HG02623 (cell line): ENCODE results near the gene FOXD2.
A peak's percentile ranks its signal among the peaks of the same experiment; 100 is the strongest.

Experiments
- ATAC-seq: cut with Tn5 transposase; IDR thresholded peaks from one replicate; pipeline ENCODE4 v1.9.1; 2021; ENCODE audit warnings: moderate library complexity; ENCODE audit not compliant: unreplicated experiment

The FOXD2 gene

DNA sequence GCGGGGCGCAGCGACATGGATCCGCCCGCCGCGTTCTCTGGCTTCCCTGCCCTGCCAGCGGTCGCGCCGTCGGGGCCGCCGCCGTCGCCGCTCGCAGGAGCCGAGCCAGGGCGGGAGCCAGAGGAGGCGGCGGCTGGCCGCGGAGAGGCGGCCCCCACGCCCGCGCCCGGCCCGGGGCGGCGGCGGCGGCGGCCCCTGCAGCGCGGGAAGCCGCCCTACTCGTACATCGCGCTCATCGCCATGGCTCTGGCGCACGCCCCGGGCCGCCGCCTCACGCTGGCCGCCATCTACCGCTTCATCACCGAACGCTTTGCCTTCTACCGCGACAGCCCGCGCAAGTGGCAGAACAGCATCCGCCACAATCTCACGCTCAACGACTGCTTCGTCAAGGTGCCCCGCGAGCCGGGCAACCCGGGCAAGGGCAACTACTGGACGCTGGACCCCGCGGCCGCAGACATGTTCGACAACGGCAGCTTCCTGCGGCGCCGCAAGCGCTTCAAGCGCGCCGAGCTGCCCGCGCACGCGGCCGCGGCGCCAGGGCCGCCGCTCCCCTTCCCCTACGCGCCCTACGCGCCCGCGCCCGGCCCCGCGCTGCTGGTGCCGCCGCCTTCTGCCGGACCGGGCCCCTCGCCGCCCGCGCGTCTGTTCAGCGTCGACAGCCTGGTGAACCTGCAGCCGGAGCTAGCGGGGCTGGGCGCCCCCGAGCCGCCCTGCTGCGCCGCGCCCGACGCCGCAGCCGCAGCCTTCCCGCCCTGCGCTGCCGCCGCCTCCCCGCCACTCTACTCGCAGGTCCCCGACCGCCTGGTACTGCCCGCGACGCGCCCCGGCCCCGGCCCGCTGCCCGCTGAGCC lies 21.3 kb upstream of the FOXD2 start:
- ATAC-seq, result no peak

DNA sequence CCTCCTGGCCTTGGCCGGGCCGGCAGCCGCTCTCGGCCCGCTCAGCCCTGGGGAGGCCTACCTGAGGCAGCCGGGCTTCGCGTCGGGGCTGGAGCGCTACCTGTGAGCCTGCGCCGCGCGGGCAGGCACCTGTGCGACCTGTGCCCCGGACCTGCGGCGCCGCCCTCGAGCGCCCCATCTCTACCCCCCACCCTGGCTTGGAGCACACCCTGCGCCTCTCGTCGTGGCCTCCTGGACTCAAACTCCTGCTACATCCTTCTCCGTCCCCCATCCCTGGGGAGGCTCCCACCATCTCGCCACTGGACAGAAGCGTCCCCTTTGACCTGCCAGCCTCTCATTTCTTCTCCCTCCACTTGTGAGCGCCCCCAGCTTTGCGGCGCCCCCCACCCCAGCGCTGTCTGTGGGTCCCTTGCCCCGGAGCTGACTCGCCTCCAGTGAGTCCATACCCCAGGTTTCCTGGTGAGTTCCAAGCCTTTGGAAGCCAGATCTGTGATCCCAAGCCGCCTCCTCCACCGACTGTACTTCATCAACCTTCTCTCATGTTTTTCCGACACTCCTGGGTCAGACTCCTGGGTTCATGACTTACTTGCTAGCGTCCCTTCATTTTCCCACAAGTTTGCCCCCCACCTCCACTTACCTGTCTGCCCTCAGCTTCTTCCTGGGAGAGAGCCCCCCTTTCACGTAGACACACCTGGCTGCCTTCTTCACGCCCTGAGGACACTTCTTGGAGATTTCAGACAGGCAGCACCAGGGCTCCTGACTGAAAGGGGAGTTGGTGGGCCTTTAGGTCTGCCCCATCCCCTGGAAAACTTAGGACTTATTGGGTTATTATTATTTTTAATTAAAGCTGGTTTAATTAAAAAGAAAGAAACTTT lies 20.4 kb upstream of the FOXD2 start:
- no peak for ATAC-seq

DNA sequence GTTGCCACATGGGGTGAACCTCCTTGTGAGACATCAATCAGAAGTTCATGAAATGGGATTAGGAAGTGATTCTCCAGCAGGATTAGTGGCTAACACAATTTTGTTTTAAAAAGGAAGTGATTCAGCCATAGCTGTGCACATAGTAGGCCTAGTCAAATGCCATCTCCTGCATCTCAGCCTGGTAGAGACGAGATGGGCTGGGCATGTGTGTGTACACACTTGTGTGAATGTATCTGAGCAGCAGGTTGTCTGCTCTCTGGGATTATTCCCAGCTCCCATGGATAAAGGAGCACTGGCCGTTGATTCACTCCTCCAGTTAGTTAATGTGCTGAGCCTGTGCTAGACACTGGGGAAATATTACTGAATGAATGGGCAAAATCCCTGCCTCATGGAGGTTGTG lies 19.7 kb upstream of the FOXD2 start:
- ATAC-seq, result no peak

DNA sequence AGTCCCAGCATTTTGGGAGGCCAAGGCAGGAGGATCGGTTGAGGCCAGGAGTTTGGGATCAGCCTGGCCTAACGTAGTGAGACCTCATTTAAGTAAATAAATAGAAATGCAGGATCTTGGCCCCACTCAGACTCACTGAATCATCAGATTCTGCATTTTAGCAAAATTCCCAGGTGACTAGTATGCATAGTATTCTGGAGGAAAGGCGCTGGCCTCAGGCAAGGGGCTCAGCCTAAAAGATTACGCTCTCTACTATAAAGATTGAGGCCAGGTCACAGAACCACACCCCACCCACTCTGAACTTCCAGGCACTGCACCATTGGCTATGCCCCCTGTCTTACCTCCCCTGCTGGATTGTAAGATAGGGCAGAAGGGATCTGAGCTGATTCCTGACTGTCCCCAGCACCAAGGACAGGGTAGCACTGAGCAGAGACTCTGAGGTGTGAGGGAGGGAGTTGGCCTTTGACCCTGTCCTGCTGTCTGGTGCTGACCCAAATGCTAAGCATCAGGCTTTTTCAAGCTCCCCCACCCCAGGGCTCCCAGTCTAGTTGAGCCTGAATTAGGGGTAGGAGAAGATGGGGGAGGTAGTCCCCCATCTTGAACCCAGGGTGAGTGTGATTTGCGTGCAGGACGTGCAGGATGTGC lies 19.0 kb upstream of the FOXD2 start:
- ATAC-seq, result no peak

DNA sequence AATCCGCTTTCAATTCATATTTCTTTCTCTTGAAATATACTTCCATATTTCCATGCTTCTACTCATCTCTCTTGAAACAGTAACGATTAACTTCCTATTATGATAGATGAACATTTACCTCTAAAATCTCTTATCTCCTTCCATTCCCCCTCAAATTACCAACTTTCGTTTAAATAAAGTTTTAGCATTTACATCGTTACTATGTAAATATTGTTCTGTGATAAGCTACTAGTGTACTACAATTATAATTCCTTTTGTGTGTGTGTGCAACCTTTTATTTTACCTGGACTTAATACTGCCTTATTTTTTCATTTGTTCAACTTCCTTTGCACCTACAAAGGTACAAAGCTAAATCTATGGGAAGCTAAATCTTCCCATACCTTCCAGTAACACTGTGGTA lies 17.3 kb upstream of the FOXD2 start:
- ATAC-seq, result no peak

DNA sequence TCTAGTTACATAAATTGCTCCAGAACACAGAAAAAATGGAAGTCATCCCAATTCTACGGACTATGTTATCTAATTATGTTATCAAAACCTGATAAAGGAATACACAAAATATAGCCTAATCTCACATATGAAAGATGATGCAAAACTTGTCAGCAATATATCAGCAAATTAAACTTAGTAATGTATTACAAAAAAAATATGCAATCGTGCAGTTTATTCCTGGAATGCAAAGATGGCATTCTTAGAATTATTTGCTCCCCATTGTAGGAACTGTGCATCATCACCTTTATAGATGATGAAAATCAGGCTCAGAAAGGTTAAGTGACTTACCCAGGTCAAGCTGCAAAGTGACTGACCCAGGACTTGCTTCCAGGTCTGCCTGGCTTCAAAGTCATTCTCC lies 14.0 kb upstream of the FOXD2 start:
- ATAC-seq, result no peak

DNA sequence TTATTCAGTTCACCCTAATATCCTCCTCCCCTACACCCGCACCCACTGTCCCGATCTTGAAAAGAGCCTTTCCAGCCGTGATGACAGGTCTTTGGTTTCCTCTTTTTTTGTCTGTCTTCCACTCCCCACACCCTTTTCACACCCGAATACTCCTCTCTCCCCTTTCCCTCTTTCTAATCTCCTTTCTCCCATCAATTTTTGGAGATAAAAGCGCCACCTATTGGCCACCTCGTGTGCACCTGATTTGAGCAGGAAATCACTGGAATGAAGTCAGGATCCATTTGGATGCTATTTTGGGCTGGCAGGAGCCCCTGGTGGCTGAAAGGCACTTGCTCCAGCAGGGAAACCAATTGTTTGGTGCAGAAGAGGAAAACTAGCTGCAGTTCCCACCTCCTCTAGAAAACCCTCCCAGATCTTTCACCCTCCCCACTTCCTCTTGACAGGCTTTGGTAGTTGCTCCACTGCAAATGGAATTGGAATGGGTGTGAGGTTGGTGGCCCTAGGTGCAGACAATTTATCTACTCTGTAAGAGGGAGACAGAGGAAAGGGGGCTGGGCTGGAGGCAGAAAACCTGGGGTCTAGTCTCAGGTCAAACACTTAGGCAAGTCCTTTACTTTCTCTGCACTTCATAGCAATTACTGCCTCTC lies 13.4 kb upstream of the FOXD2 start:
- no peak for ATAC-seq

DNA sequence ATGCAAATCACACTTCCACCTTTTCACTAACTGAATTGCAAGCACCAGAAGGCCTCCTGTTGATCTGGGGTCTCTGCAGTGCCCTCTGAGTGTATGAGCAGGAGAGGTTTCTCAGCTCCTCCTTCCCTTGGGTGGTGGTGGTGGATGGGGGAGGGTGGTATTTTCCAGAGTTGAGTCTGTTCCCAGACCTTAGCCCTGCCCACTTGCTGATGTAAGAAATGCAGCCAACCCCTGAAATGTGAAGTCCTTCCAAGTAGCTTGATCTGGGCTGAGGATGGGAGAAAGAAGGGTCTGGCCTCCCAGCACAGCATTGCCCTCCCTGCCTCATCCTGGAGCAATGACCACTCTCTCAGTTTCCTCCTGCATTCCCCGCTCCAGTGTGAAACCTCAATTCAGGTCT lies 6.3 kb upstream of the FOXD2 start:
- no peak for ATAC-seq

DNA sequence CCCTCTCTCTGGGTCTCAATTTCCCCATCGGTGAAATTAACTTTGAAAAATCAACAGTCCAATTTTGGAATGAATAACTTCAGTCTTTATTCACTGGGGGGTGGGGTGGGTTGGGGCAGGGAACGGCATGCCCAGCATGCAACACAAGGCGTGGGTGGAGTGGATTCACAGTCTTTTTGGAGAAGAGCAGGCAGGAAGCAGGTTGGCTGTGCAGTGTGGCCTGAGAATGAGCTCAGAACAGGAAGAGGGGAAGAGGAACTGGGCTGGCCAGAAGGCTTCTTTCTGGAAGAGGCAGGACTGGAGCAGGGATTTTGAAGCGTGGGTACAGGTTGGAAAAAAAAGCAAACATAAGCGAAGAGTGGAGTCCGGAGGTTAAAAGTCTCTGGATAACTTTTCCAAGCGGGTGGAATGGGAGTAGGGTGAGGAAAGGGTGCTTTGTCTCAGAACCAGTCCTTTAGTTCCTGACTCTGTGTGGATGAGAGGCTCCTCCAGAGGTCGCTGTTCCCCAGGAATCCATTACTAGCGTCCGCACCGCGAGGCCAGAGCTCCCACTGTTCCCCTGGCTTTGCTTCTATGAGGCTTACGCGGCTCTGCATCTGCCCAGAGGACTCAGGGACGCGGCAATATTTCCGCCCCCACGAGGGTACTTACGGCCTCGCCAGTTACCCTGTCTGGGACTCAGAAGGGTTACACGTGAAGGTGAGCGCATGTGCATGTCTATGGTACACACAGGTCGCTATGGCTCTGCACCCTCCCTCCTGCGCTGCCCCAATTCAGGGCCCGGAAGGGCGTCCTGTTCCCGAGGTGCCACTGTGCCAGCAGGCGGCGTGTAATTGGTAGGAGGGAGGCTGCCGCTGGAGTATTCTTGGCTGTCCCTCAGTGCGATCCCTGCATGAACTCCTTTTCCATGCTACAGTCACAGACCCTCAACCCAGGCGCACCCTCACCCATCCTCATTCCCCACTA lies 5.5 kb upstream of the FOXD2 start:
- no peak for ATAC-seq

DNA sequence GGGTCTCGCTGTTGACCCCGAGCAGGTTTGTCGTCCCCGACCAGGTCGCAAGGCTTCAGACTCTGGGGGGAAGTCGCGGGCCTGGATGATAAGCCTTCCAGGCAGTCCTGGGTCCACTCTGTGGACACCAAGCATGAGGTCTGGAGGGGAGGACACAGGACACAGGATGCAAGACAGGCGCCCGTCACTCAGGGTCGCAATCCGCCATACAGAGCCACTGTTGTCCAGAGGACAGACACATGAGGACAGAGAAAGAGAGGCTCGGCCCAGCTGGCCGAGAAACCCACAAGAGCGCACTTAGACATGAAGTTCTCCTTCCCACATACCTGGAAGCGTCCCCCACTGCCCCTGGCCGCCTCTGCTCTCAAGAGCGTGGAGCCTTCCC lies 4.8 kb upstream of the FOXD2 start:
- no peak for ATAC-seq

DNA sequence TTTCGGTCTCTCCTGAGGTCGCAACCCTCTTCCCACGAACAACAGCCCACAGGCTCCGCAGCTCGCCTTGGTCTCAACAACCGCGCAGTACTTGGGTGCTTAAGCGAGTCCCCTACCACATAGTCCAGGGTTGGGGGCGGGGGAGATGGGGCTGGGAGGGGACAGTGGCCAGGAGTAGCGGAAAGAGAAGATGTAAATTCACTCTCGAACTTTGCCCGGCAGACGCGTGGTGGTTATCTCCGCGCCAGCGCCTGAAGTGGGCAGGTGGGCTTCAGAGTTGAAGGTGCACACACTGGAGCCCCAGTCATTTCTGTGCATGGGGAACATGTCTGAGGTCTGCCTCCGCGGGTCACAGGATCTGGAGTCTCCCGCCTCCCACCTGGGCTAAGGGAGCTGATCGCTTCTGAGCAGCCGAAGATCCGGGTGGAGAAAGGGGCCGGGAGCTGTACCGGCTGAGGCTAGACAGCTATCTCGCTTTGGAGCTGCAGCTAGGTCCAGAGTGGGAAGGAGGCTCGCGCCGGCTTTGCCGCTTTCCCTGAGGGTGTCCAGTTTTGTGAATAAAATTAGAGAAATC lies 4.3 kb upstream of the FOXD2 start:
- ATAC-seq, result no peak

DNA sequence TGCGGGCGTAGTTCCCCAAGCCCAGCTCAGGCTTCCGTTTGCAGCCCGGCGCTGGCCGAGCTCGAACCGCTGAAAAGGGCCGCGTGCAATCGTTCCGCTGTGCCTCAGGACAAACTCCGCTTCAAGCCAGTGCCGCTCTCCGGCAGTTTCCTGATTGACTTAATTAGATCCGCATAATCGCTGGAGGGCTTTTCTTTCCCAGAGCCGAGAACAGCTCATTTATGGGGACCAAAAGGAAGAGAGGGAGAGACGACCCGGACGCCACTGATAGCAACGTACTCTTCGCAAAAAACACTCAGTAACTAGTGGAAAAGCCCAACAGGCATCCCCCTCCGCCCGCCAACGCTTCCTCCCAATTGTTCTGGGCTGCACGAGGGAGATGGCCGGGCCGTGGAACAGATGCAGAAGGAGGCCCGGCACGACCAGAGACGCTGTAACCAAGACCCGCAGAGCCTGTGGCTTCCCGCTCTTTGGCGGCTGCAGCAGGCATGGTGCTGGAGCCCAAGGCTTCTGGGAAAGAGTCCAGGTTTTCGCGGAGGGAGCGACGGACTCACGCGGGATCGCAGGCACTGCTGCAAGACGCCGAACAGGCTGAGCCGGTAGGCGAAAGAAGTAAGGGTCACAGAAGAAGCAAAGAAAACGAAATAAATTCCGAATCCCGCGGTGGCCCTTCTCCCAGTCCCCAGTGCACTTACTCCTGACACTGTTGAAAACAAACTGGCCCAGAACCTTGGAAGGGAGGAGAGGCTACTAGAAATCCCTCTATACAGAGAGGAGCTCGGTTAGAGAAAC lies 3.6 kb upstream of the FOXD2 start:
- no peak for ATAC-seq

DNA sequence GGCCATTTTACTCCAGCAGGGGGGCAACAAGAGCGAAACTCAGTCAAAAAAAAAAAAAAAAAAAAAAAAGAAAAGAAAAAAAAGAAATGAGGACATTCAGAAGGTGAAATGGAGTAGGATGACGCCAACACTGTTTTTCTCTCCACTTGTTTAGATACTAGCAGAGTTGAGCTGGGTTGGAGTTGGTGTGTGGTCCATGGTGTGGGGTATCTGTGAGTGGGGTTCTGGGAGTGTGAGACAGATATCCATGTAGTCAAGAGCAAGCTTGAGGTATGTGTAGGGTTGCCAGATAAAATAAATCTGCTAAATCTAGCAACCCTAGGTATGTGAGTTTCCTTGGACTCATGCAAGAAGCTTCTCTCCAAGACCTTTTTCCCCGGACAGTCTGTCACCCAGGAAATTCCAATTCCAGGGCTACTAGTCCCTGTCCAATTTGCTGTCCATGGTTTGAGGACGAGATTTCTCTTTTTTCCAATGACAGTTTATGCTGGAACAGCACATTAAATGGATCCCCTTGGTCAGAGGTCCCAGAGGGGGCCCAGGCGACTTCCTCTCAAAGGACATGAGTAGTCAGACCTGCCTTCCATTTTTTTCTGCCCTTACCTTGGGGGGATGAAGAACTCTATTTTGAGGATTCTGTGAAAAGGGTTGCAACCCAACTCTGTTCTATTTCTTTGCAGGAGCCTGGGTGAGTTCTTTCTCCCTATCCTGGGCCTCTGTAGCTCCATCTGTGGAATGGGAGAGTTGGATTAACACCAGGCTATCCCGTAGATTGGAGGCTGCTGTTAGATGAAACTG lies 2.1 kb upstream of the FOXD2 start:
- no peak for ATAC-seq

DNA sequence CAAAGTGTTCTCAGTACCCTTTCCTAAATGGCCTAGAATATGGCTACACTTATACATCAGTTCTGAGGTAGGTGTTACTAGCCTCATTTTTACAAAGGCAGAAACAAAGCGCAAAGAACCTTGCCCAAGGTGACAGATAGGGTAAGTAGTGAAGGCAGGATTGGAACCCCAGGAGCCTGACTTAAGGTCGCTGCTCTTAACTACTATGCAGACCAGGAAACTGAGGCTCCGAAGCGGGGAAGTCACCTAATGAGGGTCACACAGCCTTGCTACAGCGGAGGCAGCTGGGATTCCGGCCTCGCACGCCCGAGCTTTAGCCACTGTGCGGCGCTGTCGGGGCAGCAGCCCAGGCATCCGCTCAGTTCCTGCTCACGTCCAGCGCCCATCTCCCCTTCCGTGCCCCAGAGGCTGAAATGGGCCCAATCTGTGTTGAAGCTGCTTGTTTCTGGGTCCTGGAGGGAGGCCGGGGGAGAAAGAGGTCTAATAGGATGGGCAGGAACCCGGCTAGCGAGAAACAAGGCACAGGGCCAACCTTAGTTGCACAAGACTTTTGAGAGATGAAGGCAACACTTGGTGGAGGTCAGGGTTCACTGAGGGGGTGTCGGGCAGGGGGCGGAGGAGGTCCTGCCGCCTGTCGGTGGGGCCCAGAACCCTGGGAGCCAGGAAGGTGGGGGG lies 1.4 kb upstream of the FOXD2 start:
- peak; percentile 40 for ATAC-seq

DNA sequence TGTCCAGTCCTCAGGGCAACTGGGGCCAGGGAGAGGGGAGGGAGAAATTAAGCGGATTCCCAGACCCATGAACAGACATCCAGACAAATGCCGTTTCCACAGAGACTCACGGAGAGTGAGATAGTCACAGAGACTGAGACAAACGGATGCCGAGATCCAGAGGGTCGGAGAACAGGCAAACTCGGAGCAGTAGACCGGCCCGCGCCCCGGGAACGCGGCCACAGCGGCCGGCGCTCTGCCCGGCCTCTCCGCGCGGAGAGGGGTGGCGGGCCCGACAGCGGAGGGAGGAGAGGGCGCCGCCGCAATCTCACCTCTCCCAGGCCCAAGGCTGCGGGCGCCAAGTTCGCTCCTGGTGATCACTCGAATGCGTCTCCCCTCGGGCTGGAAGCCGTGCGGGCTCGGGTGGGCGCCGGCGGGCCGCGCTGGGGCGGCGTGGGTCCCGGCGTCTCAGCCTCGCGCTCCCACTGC lies 831 bp upstream of the FOXD2 start:
- peak; percentile 4 for ATAC-seq

DNA sequence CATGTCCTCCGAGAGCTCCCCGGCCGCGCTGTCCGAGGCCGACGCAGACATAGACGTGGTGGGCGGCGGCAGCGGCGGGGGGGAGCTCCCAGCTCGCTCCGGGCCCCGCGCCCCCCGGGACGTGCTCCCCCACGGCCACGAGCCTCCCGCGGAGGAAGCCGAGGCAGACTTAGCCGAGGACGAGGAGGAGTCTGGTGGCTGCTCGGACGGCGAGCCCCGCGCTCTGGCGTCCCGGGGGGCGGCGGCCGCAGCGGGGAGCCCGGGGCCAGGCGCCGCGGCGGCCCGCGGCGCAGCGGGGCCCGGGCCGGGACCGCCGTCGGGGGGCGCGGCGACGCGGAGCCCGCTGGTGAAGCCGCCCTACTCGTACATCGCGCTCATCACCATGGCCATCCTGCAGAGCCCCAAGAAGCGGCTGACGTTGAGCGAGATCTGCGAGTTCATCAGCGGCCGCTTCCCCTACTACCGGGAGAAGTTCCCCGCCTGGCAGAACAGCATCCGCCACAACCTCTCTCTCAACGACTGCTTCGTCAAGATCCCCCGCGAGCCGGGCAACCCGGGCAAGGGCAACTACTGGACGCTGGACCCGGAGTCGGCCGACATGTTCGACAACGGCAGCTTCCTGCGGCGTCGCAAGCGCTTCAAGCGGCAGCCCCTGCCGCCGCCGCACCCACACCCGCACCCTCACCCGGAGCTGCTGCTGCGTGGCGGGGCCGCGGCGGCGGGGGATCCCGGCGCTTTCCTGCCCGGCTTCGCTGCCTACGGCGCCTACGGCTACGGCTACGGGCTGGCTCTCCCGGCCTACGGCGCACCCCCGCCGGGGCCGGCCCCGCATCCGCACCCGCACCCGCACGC lies 547 bp downstream of the FOXD2 start:
- no peak for ATAC-seq
